Right cardiac atrium (tissue), 5 donors: Measurements from ENCODE around the gene PTPN11. TPM values are rescaled to one million over a fixed set of nuclear protein-coding genes. Genes with fewer than 3 reads are reported as not detected.
"Not testable (repeated sequence)": the region's sequence is repeated elsewhere in the genome, so short reads cannot be mapped to it uniquely, and the experiment has no call there.

ENCODE experiments used
- ATAC-seq, 2 donors: fragments of 200-7000 bp; cut with Tn5 transposase; one replicate each; pipeline versions ENCODE4 v1.8.0 to v1.9.1; 2020; ENCODE audit warnings: moderate library complexity in 2 of 2, mild to moderate bottlenecking in 1 of 2
- DNase-seq, 3 donors: peaks; one replicate each; pipeline ENCODE4 v3.0.0-alpha.2; 2020
- H3K27ac ChIP-seq: one replicate; pipeline ENCODE4 v1.5.1; 2013; ENCODE audit warnings: mild to moderate bottlenecking, low read length, control low read depth, moderate library complexity
- H3K27me3 ChIP-seq: one replicate; pipeline ENCODE4 v1.6.1; 2013; ENCODE audit not compliant: control insufficient read depth, insufficient read depth
- H3K4me1 ChIP-seq: one replicate; pipeline ENCODE4 v1.6.1; 2013; ENCODE audit warnings: low read length; ENCODE audit not compliant: control insufficient read depth, insufficient read depth
- H3K4me3 ChIP-seq: one replicate; pipeline ENCODE4 v1.5.1; 2013; ENCODE audit warnings: low read length, control low read depth
- H3K9me3 ChIP-seq: one replicate; pipeline ENCODE4 v1.6.1; 2013; ENCODE audit warnings: low read length; ENCODE audit not compliant: control insufficient read depth
- WGBS: extraction: QIAGEN DNeasy Blood & Tissue Kit; methylation state at CpG from one replicate; pipeline ENCODE4 v1.1.7; 2013; 5-methylcytosine and 5-hydroxymethylcytosine counted together
- intact Hi-C, 4 donors: fragments of 100-400 bp; cut with DNase I; formaldehyde crosslinking; loops; one replicate each; pipeline versions ENCODE4 v1.11.0 to v1.14.0; 2022 to 2023
- polyA plus RNA-seq: library from polyadenylated mRNA; stranded (reverse); fragments of 200-250 nt; gene quantifications from one replicate; pipeline ENCODE4 v1.2.3, GENCODE V29; 2013
- total RNA-seq, 4 donors: library from RNA; stranded (reverse); fragmentation: NEBNext Ultra II Directional; extraction: Animal tissue kit (Norgen Biotek cat#: 25700); gene quantifications; one replicate each; pipeline ENCODE4 v1.2.1, GENCODE V29; 2021
- donor health status: healthy with polysubstance abuse.
- donor health status: DM: no; HTN: yes; CAD: no.
- donor health status: DM: no; HTN: no; CAD: no.
- donor health status: DM: no; HTN: yes; CAD: no; lungs with severe emphysema.
- donor health status: DM: yes; HTN: yes; CAD: no.

The PTPN11 gene
- total and polyA plus RNA-seq, 5 donors: 31.2 to 120 (median 98.2) TPM

- Histone ChIP-seq H3K27me3 (no peaks in the 10 kb centered on the region), H3K27ac (no peak overlapping the region), H3K4me1 (peaks cover 2% of the 10 kb centered on the region), H3K9me3 (no peaks in the 10 kb centered on the region), H3K4me3 (no peak overlapping the region)
- intact Hi-C loops: loop anchor here in 1 of 4 donors (10.0 kb wide), 1 partner anchor 467 kb away; no protein-coding TSS in a partner anchor
- no peak for ATAC-seq
- 95% methylated on average over 2 of the region's 2 CpGs for WGBS
- no peak for DNase-seq
These were observed 9.0 kb downstream of the PTPN11 start for GRCh38 chr12:112427760-112428159.

GRCh38 chr12:112430929-112431328 is 12.2 kb downstream of the PTPN11 start:
- 73% methylated on average over 5 of the region's 5 CpGs for WGBS
- Histone ChIP-seq H3K4me3 (no peak overlapping the region), H3K9me3 (no peaks in the 10 kb centered on the region), H3K27ac (no peak overlapping the region), H3K4me1 (no peaks in the 10 kb centered on the region), H3K27me3 (no peaks in the 10 kb centered on the region)
- ATAC-seq (no peak), DNase-seq (no peak)
- intact Hi-C loops: no loop called here

GRCh38 chr12:112431965-112432364 is 13.2 kb downstream of the PTPN11 start:
- no peaks in the 10 kb centered on the region for H3K27me3 ChIP-seq
- H3K9me3 ChIP-seq: no peaks in the 10 kb centered on the region
- no peak overlapping the region for H3K4me3 ChIP-seq
- WGBS: 79% methylated on average over 3 of the region's 3 CpGs
- intact Hi-C loops: no loop called here
- H3K27ac ChIP-seq: no peak overlapping the region
- H3K4me1 ChIP-seq: no peaks in the 10 kb centered on the region
- DNase-seq (no peak), ATAC-seq (no peak)

- DNase-seq (no peak), ATAC-seq (no peak)
- Histone ChIP-seq H3K27ac (no peak overlapping the region), H3K4me3 (no peak overlapping the region), H3K4me1 (no peaks in the 10 kb centered on the region), H3K27me3 (no peaks in the 10 kb centered on the region), H3K9me3 (no peaks in the 10 kb centered on the region)
- 97% methylated on average over 2 of the region's 2 CpGs for WGBS
- intact Hi-C loops: no loop called here
These were observed 14.8 kb downstream of the PTPN11 start for GRCh38 chr12:112433551-112433950.

- H3K27me3 ChIP-seq, ATAC-seq, DNase-seq, H3K9me3 ChIP-seq, H3K4me3 ChIP-seq, H3K4me1 ChIP-seq, intact Hi-C loops, H3K27ac ChIP-seq: not testable (repeated sequence)
- WGBS: 97% methylated on average over 1 of the region's 1 CpG
These were observed 19.9 kb downstream of the PTPN11 start for GRCh38 chr12:112438645-112439044.

GRCh38 chr12:112439769-112440168 is 21.0 kb downstream of the PTPN11 start:
- no peak for DNase-seq
- no peaks in the 10 kb centered on the region for H3K4me1 ChIP-seq

GRCh38 chr12:112440653-112441052 is 21.9 kb downstream of the PTPN11 start:
- ATAC-seq, intact Hi-C loops, H3K4me1 ChIP-seq, H3K27ac ChIP-seq, DNase-seq, H3K4me3 ChIP-seq, H3K9me3 ChIP-seq, H3K27me3 ChIP-seq: not testable (repeated sequence)
- 97% methylated on average over 9 of the region's 9 CpGs for WGBS

More at GRCh38 chr12:112439769-112440168, 21.0 kb downstream of the PTPN11 start:
- no peak overlapping the region for H3K4me3 ChIP-seq
- H3K27me3 ChIP-seq: no peaks in the 10 kb centered on the region
- no peaks in the 10 kb centered on the region for H3K9me3 ChIP-seq
- intact Hi-C loops: no loop called here
- no peak for ATAC-seq
- no peak overlapping the region for H3K27ac ChIP-seq

- 96% methylated on average over 4 of the region's 4 CpGs for WGBS
- no peaks in the 10 kb centered on the region for H3K9me3 ChIP-seq
These were observed 25.2 kb downstream of the PTPN11 start for GRCh38 chr12:112443916-112444315.

GRCh38 chr12:112446008-112446725 is 27.4 kb downstream of the PTPN11 start:
- no peaks in the 10 kb centered on the region for H3K4me1 ChIP-seq
- no peaks in the 10 kb centered on the region for H3K27me3 ChIP-seq
- no peak overlapping the region for H3K27ac ChIP-seq
- DNase-seq (no peak), ATAC-seq (no peak)
- no peaks in the 10 kb centered on the region for H3K9me3 ChIP-seq
- intact Hi-C loops: no loop called here
- WGBS: 78% methylated on average over 3 of the region's 3 CpGs
- H3K4me3 ChIP-seq: no peak overlapping the region

More at GRCh38 chr12:112443916-112444315, 25.2 kb downstream of the PTPN11 start:
- ATAC-seq (no peak), DNase-seq (no peak)
- Histone ChIP-seq H3K27me3 (no peaks in the 10 kb centered on the region), H3K4me1 (no peaks in the 10 kb centered on the region), H3K4me3 (no peak overlapping the region), H3K27ac (no peak overlapping the region)
- intact Hi-C loops: no loop called here

- DNase-seq: no peak
- H3K27ac ChIP-seq: no peak overlapping the region
- 72% methylated on average over 3 of the region's 3 CpGs for WGBS
These were observed 28.4 kb downstream of the PTPN11 start for GRCh38 chr12:112447106-112447505.

GRCh38 chr12:112448165-112448564 is 29.4 kb downstream of the PTPN11 start:
- H3K4me3 ChIP-seq, ATAC-seq, H3K4me1 ChIP-seq, H3K27ac ChIP-seq, DNase-seq, intact Hi-C loops, H3K9me3 ChIP-seq, H3K27me3 ChIP-seq: not testable (repeated sequence)
- WGBS: 82% methylated on average over 2 of the region's 2 CpGs

More at GRCh38 chr12:112447106-112447505, 28.4 kb downstream of the PTPN11 start:
- intact Hi-C loops: no loop called here
- ATAC-seq: no peak
- Histone ChIP-seq H3K9me3 (no peaks in the 10 kb centered on the region), H3K4me1 (no peaks in the 10 kb centered on the region), H3K4me3 (no peak overlapping the region), H3K27me3 (no peaks in the 10 kb centered on the region)
